NCI-H2227 treated with DMSO at 0.1 percent for 48 hours (cell line): Measurements from ENCODE around the gene DUSP1.
A peak's percentile ranks its signal among the peaks of the same experiment; 100 is the strongest.

Source experiments
- DNase-seq: peaks from one replicate; lab custom pipeline; 2025; lab: John Stamatoyannopoulos, UW

Gene DUSP1

DNA sequence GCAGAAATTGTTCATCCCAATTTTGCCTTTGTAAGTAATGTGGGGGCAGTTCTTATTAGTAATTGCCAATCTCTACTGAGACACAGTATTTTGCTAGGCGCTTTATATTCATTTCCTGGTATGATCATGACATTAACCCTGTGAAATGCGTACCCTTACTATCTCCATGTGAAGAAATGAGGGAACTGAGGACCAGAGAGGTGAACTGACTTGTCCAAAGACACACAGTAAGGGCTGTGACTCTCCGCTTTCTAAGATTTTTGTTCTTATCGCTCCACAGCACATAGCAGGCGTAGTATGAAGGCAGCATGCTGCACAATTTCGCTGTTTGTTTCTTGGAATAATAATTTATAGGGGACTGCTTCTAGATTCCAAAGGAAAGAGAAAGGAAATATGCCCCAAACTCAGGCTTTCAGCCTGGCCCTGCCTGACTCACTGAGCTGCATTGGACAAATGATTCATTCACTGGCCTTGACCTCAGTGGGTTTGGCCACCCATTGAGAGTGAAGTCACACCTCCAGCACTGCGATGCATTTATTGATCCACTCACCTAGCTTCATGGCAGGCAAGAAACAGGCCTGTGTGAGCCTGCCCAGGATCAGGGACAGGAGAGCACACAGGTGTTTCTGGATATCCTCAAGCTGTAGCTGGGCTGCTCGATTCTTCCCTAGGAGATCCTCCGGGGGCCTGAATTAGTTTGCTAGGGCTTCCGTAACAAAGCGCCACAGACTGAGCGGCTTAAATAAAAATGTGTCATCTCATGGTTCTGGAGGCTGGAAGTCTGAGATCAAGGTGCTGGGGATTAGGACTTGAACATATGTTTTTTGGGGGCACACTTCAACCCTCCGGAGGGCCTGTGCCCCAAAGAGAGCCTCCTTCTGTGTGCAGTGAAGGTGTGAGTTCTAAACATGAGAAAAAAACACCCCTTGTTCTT, 7.2 kb upstream of the DUSP1 start:
- no peak for DNase-seq

DNA sequence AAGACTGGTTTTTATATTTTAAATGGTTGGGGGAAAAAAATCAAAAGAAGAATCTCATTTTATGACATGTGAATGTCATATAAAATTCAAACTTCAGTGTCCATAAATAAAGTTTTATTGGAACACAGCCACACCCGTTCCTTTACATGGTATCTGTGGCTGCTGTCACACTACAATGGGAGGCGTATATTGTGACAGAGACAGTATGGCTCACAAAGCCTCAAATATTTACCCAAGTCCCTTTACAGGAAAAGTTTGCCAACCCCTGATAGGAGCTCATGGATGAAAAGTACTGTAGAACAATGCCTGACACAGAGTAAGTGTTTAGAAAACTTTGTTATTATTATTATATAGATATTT, 5.2 kb upstream of the DUSP1 start:
- DNase-seq, result no peak

GRCh38 chr5:172775326-172776234, 4.6 kb upstream of the DUSP1 start:
- DNase-seq, result no peak

GRCh38 chr5:172774561-172775315, 3.7 kb upstream of the DUSP1 start:
- no peak for DNase-seq

GRCh38 chr5:172773481-172774469, 2.8 kb upstream of the DUSP1 start:
- DNase-seq, result no peak

DNA sequence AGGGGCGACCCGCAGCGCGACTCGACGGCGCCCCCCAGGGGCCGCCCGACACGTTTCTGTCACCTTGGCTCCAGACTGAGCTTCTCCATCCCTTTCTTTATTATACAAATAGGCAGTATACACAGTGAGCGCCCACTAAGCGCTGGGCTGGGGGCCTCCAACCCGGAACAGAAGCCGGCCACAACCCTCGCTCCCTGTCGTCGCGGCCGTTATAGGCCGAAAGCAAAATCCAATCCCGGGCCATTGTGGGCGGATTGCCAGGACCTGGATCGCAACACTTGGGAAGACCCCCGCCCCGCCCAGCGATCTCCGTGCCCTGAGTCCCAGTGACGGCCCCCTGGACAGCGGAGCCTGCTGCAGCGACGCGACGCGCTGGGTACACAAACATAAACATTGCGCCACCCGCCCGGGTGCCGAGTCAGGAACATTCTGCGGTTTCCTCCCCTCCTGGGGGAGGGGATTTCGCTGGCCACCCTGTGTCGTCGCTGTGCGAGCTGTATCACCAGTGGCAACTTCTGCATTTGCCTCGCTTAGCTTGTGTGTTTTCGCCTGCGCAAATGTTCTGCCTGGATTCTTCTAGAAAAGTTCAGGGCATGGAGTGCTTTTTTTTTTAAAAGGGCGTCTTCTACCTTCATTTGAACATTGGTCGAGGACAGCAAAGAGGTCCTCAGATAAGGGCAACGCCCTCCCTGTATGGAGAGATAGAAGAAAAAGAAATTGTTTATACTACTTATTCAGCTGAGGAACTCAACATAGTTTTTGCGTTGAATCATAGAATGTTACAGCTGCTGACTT, 1.3 kb upstream of the DUSP1 start:
- DNase-seq, result no peak

GRCh38 chr5:172771439-172772111, 580 bp upstream of the DUSP1 start:
- peak; percentile 41 for DNase-seq

DNA sequence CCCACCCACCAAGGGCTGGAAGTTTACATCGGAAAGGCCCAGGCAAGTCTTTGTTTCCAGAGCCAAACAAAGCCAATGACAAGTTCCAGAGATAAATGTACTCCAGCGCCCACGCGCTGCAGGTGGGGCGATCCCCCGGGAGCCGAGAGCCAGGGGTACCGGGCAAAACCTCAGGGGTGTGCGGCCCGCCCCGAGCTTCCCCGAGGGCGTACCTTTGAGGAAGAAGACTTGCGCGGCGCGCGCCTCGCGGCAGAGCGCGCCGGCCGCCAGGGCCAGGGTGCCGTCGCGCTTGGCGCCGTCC, 671 bp downstream of the DUSP1 start:
- no peak for DNase-seq

DNA sequence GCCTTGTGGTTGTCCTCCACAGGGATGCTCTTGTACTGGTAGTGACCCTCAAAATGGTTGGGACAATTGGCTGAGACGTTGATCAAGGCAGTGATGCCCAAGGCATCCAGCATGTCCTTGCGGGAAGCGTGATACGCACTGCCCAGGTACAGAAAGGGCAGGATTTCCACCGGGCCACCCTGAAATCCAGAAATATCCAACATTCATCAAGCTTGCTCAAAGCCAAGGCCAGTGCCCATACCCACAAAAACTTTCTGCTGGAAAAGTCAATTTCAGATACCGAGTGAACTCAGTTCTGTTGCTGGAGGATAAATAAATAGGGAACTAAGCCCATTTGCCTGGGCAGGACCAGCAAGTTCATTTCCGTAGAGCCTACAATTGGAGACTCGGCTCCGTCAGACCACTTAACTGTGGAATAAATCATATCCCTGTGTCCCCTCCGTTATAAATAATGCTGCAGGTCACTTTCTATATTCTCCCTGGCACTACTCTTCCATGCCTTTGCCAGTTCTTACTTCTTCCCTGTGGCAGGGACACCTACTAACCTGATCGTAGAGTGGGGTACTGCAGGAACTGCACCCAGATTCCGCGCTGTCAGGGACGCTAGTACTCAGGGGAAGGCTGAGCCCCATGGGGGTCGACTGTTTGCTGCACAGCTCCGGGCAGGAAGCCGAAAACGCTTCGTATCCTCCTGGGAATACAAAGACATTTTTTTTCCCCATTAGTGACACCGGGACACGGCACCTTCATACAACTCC, 1.2 kb downstream of the DUSP1 start:
- DNase-seq, result no peak

DNA sequence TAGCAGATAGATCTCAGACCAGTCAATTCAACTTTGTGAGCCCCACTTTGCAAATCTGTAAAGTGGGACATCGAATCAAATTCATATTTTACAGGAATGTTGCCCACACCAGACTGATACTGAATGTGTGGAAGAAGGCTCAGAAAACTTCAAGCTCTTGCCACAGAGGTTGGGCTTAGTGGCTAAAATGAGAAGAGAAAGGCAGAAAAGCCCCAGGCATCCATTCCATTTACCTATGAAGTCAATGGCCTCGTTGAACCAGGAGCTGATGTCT, 1.7 kb downstream of the DUSP1 start:
- no peak for DNase-seq

- no peak for DNase-seq
Observed at GRCh38 chr5:172768573-172769341, 2.2 kb downstream of the DUSP1 start.

DNA sequence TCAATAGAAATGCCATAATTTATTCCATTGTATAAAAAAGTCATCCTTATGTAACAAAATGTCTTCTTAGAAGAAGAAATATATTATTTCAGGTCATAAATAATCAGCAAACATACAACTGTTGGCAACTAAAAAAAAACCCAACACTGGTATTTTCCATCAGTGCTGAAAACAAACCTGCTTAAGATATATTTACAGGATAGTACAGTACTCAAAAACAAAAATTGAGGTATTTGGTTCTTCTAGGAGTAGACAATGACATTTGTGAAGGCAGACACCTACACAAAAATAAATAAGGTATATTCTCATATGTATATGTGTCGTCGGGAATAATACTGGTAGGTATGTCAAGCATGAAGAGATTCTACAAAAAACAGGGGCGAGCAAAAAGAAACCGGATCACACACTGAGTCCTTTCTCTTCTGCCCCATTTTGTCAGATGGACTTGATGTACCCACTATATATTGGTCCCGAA, 2.9 kb downstream of the DUSP1 start:
- DNase-seq, result no peak

- no peak for DNase-seq
Observed at GRCh38 chr5:172766287-172767108, 4.5 kb downstream of the DUSP1 start.

DNA sequence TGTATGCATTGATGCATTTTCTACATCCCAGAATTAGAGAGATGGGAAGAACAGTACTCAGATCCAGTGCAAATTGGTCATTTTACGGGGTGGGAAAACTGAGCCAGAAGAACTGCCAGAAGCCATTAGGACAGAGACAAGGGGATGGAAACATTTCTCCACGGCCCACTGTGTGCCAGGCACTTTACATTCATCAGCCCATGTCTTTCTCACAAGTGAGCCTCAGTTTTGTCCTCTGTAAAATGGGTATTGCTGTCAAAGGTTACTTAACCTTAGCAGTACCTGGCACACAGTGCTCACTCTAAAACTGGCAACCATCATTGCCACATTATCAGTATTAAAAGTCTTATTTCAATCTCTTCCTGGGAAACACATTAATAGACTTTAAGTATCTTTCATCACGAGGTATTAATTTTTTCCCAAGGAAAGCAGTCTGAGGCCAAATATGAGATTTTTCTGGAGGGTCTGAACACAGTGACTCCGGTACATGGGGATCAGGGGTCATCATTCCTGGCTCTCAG, 5.2 kb downstream of the DUSP1 start:
- DNase-seq, result no peak

DNA sequence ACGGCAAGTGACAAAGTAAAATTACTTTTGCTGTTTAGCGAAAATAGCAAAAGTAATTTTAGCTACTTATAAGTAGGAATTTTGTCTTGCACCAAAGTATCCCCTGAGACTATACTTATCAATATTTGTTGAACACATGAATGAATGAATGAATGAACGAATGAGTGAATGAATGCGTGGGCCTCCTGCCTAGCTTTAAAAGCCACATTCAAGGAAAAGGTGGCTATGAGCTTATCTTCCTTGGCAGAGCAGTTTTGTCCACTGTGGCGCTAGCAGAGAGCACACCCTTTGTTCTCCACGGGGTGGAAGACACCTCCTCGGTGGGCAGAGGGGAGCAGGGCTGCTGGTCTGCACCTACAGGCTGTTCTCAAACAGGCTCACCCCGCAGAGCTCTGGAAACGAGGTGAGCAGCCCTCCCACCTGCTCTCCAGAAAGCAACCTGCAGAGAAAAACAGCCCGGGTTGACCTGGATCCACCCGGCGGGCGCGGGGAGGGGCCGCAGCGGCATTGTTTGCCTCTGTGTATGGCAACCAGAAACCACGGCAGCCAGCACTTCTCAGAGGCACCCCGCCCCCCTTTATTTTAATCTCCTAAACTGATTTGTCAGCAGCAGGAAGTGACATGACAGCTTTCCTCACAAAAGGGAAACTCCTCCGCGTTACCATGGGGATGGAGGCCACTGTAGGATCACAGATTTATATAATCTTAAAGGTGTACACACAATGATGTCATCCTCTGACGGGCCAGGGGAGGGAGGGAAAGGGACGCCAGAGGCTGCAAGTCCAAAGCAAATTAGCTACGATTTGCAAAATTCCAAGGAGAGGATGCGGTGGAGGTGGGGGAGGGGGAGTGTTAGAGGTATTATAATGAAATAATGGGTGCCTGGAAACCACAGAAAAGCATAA, 5.9 kb downstream of the DUSP1 start:
- peak; percentile 95 for DNase-seq

- DNase-seq, result no peak
Observed at GRCh38 chr5:172763120-172763464, 7.9 kb downstream of the DUSP1 start.
